Esophagus (tissue), 2 donors: ENCODE measurements around the gene TDRD1. TPM values are rescaled to one million over a fixed set of nuclear protein-coding genes. Genes with fewer than 3 reads are reported as not detected.

Experiments used
- H3K27ac ChIP-seq, 2 donors: one replicate each; pipeline ENCODE4 v1.5.1; 2013; ENCODE audit warnings: low read depth in 2 of 2, mild to moderate bottlenecking in 2 of 2, inconsistent platforms in 1 of 2, low read length in 1 of 2, moderate library complexity in 1 of 2
- H3K27me3 ChIP-seq, 2 donors: one replicate each; pipeline ENCODE4 v1.6.1; 2013; ENCODE audit warnings: low read length in 2 of 2, control low read depth in 1 of 2, mild to moderate bottlenecking in 1 of 2; ENCODE audit not compliant: insufficient read depth in 2 of 2, control insufficient read depth in 1 of 2
- H3K36me3 ChIP-seq, 2 donors: one replicate each; pipeline ENCODE4 v1.6.1; 2013; ENCODE audit warnings: low read length in 1 of 2; ENCODE audit not compliant: control insufficient read depth in 2 of 2, insufficient read depth in 2 of 2
- H3K4me1 ChIP-seq, 2 donors: one replicate each; pipeline ENCODE4 v1.6.1; 2013; ENCODE audit warnings: low read length in 1 of 2; ENCODE audit not compliant: control insufficient read depth in 2 of 2, insufficient read depth in 2 of 2
- H3K4me3 ChIP-seq, 2 donors: one replicate each; pipeline ENCODE4 v1.5.1; 2013; ENCODE audit warnings: low read length in 2 of 2, mild to moderate bottlenecking in 2 of 2, low read depth in 1 of 2, moderate library complexity in 1 of 2
- H3K9me3 ChIP-seq, 2 donors: one replicate each; pipeline ENCODE4 v1.6.1; 2013; ENCODE audit warnings: mild to moderate bottlenecking in 2 of 2, low read depth in 1 of 2, low read length in 1 of 2, moderate library complexity in 1 of 2; ENCODE audit not compliant: control insufficient read depth in 2 of 2, insufficient read depth in 1 of 2
- WGBS, 2 donors: extraction: QIAGEN DNeasy Blood & Tissue Kit; methylation state at CpG; one replicate each; pipeline ENCODE4 v1.1.7; 2013; 5-methylcytosine and 5-hydroxymethylcytosine counted together
- polyA plus RNA-seq, 2 donors: library from polyadenylated mRNA; stranded (reverse); fragments of 200-250 nt; gene quantifications; one replicate each; pipeline ENCODE4 v1.2.3, GENCODE V29; 2013
- donor health status: healthy with polysubstance abuse.
- donor health status: Bipolar disorder and iron deficiency.

TDRD1 gene
- polyA plus RNA-seq, 2 donors = 0.04 to 0.08 TPM

DNA sequence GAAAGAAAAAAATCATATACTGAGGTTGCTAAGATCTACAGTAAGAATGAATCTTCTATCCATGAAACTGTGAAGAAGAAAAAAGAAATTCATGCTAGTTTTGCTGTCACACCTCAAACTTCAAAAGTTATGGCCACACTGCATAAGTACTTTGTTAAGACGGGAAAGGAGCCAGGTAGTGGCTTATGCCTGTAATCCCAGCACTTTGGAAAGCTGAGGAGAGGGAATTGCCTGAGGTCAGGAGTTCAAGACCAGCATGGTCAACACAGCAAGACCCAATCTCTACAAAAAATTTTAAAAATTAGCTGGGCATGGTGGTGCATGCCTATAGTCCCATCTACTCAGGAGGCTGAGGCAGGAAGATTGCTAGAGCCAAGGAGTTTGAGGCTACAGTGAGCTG, 27.3 kb upstream of the TDRD1 start:
- Histone ChIP-seq H3K4me3 (no peak overlapping the region), H3K36me3 (peaks cover 0 to 2% of the 10 kb centered on the region in 2 donors), H3K9me3 (no peaks in the 10 kb centered on the region), H3K4me1 (no peaks in the 10 kb centered on the region), H3K27ac (no peak overlapping the region), H3K27me3 (no peaks in the 10 kb centered on the region)
- 89 to 90% methylated on average over 1 of the region's 1 CpG for WGBS, 2 donors

DNA sequence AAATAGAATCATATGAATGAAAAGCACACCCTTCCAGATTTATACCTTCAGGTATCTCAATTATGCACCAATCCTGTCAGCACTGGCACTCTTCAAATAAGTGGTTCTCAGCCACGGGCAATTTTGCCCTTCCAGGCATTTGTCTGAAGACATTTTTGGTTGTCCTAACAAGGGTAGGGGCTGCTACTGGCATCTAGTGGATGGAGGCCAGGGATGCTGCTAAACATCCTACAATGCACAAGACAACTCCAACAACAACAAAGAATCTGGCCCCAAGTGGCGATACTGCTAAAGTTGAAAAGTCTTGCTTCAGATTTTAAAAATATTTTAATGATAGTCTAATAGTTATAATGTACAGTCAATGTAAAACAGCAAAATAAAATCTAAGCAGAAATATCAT, 21.2 kb upstream of the TDRD1 start:
- Histone ChIP-seq H3K4me3 (no peak overlapping the region), H3K4me1 (no peaks in the 10 kb centered on the region), H3K27ac (no peak overlapping the region), H3K36me3 (peaks cover 0 to 3% of the 10 kb centered on the region in 2 donors), H3K27me3 (no peaks in the 10 kb centered on the region), H3K9me3 (no peaks in the 10 kb centered on the region)
- 81 to 87% methylated on average over 2 of the region's 2 CpGs for WGBS, 2 donors

DNA sequence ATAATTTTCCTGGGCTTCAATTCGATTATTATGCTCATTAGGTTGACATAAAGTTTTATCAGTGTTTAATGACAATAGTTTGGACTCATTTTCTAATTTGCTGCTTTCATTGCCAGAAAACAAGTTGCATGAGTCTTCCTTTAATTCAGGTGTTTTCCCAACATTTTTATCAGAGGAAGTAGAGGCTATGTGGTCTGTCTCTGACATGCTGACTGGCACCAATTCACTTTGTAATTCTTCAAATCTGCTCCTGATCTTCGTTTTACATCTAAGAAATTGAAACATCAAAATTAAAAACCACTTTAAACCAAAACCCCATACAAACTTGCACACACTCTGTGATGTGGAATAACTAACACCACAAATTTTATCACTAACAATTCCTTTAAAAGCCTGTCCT, 16.1 kb upstream of the TDRD1 start:
- WGBS, 2 donors = 51 to 62% methylated on average over 2 of the region's 2 CpGs
- Histone ChIP-seq H3K27me3 (no peaks in the 10 kb centered on the region), H3K4me3 (no peak overlapping the region), H3K36me3 (peaks cover 0 to 3% of the 10 kb centered on the region in 2 donors), H3K9me3 (no peaks in the 10 kb centered on the region), H3K27ac (no peak overlapping the region), H3K4me1 (peaks cover 0 to 2% of the 10 kb centered on the region in 2 donors)

DNA sequence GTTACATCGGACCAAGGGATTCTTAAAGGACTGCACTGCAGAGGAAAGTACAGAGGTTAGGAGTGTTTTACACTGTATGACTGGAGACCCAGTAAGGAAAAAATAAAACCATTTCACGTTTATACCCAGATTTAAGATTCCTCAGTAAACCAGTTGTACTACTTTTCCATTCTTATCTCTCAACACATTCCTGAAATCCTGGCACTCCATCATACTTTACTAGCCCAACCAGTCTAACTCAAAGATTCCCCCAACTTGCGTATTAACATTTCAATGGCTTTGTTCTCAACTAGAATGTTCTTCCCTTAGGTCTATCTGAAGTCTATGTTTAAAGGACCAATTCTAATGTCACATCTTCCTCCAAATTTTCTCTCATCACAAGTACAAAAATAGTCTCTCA, 13.1 kb upstream of the TDRD1 start:
- WGBS, 2 donors = 46 to 54% methylated on average over 3 of the region's 3 CpGs
- Histone ChIP-seq H3K4me1 (peaks cover 0 to 2% of the 10 kb centered on the region in 2 donors), H3K4me3 (no peak overlapping the region), H3K36me3 (no peaks in the 10 kb centered on the region), H3K27ac (no peak overlapping the region), H3K9me3 (no peaks in the 10 kb centered on the region), H3K27me3 (no peaks in the 10 kb centered on the region)

DNA sequence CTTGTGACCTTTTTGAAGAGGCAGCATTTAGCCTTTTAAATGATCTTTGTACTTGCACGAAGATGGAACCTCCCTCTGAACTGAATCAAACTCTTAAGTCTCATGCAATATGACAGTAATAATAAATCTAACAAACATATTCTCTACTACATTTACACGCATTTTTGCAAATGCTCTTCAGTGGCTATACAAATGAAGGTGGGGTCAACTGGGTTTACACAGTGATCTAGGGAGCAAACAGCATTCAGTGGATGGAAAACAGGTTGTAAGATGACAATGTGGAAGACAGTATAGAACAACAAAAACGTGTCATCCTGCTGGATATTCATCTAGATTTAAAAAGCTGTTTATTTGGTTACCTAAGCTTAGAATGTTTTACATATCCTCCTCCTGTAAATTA, 12.7 kb upstream of the TDRD1 start:
- Histone ChIP-seq H3K4me1 (peaks cover 0 to 2% of the 10 kb centered on the region in 2 donors), H3K27me3 (no peaks in the 10 kb centered on the region), H3K27ac (no peak overlapping the region), H3K36me3 (no peaks in the 10 kb centered on the region), H3K4me3 (no peak overlapping the region), H3K9me3 (no peaks in the 10 kb centered on the region)
- WGBS, 2 donors = 31 to 43% methylated on average over 3 of the region's 3 CpGs

DNA sequence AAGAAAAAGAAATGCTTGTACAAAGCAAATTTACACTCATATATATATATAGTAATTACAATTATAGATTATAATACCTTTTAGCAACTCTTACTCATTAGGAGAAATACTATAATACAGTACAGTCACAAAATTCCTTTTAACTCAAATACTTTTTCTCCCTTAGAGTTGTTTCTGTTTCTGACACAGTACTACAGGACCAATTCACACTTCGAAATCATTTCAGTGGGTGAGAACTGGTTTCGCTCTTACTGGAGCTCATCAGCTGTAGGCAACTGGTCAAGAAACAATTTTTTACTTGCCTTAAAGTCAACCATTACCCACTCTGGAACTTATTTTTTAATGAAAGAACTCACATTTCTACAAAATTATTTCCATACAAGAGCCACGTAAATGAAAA, 11.2 kb upstream of the TDRD1 start:
- Histone ChIP-seq H3K9me3 (no peaks in the 10 kb centered on the region), H3K4me3 (no peak overlapping the region), H3K36me3 (no peaks in the 10 kb centered on the region), H3K27me3 (no peaks in the 10 kb centered on the region), H3K27ac (no peak overlapping the region), H3K4me1 (peaks cover 0 to 2% of the 10 kb centered on the region in 2 donors)
- 92 to 93% methylated on average over 3 of the region's 3 CpGs for WGBS, 2 donors

DNA sequence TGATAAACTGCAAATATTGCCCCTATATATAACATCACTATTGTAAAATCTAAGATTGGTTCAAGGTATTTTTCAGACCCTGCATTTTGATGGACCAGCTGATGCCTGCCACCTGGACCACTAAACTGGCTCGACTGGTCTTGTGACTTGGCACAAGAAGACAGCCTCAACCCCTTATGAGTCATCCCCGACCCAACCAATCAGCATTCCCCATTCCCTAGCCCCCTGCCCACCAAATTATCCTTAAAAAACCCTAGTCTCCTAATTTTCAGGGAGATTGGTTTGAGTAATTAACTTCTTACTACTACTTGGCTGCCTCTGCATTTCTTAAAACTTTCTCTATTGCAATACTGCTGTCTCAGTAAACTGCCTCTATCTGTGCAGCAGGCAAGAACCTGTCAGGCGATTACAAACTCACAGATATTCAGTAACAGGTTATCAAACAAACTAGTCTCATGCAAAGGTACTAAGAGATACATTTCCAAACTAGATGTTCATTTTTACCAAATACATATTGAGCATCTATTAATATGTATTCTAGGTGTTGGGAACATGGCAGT, 10.6 kb upstream of the TDRD1 start:
- H3K27me3 ChIP-seq = no peaks in the 10 kb centered on the region
- H3K9me3 ChIP-seq = no peaks in the 10 kb centered on the region
- no peak overlapping the region for H3K27ac ChIP-seq
- H3K4me3 ChIP-seq = no peak overlapping the region
- peaks cover 0 to 2% of the 10 kb centered on the region in 2 donors for H3K4me1 ChIP-seq
- H3K36me3 ChIP-seq = no peaks in the 10 kb centered on the region
- WGBS, 2 donors = 95 to 97% methylated on average over 3 of the region's 3 CpGs

DNA sequence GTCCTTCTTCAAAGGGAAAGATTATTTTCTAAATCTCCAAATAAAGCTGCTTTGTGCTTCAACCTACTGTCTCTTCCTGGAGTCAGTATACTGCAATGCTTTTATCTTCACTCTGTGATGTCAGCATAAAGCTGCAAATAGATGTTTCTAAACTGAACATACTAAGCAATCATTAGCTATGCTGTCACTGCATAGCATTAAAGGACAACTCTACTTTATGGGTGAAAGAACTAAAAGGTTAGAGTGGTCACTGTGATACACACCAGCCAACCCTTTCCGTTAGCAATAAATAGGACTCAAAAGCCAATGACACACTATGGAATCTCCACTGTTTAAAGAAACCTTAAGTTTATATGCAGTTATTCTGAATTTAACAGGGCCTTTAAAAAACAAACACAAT, 6.9 kb upstream of the TDRD1 start:
- Histone ChIP-seq H3K36me3 (no peaks in the 10 kb centered on the region), H3K9me3 (no peaks in the 10 kb centered on the region), H3K27me3 (no peaks in the 10 kb centered on the region), H3K4me1 (no peaks in the 10 kb centered on the region), H3K4me3 (peak overlapping the region in 1 of 2 donors; percentile 98), H3K27ac (no peak overlapping the region)
- WGBS, 2 donors = 20% methylated on average over 1 of the region's 1 CpG

DNA sequence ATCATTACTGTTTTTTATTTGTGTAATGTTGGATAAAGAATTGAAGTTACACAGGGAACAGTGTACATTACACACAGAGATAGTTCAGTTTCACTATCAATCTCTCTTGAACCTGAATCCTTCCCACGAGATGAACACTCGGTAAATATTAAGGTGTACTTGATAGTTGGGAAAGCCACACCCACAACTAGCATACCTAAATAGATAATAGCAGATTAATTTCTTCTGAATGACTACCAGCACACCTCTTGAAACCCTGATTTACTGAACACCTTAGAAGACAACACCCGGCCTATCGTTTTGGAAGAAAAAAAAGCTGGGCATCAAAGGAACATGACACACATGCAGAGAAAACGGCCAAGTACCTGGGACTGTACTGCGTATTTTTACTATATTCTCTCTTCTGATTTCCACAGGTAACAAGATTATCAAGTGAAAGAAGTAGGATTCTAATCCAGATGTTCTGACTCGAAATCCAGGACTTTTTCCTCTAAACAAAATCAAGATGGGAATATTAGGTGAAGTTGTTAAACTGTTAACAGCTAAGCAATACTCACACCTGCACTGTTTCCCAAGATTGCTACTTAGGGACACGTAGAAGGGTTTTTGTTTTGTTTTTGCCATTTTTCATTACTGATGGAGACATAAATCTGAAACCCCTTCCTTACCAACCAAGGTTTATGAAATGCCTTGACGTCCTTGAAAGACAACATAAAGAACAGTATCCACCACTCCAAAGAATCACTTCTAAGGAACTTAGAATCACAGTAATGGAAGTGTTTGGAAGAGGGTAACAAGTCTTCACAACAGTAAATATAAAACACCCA, 6.2 kb upstream of the TDRD1 start:
- Histone ChIP-seq H3K36me3 (no peaks in the 10 kb centered on the region), H3K27me3 (no peaks in the 10 kb centered on the region), H3K4me1 (no peaks in the 10 kb centered on the region), H3K4me3 (peak overlapping the region; percentile 98), H3K9me3 (no peaks in the 10 kb centered on the region), H3K27ac (peak overlapping the region; percentile 85 to 98)
- 12 to 18% methylated on average over 9 of the region's 9 CpGs for WGBS, 2 donors

DNA sequence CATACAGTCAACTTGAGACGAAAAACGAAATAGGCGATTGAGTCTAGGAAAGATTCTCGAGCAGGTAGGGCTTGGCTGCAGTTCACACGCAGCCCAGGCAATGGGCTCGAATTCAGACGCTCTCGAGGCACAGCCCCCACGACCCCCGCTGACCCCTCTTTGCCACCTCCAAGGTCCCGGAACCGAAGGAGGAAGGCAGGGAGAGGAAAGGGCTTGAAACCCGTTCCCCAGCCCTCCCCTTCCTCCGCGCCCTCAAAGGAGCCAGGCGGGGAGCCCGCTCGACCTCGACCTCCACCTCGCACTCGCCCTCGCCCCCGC, 5.6 kb upstream of the TDRD1 start:
- WGBS, 2 donors = 0 to 1% methylated on average over 23 of the region's 23 CpGs
- H3K4me1 ChIP-seq = no peaks in the 10 kb centered on the region
- H3K27ac ChIP-seq = peak overlapping the region; percentile 85 to 98
- H3K4me3 ChIP-seq = peak overlapping the region; percentile 98
- no peaks in the 10 kb centered on the region for H3K9me3 ChIP-seq
- no peaks in the 10 kb centered on the region for H3K36me3 ChIP-seq
- H3K27me3 ChIP-seq = no peaks in the 10 kb centered on the region
